Fibroblast of peridontal ligament (primary cell): ENCODE results near the gene LGALSL.

ENCODE experiments used
- DNase-seq: peaks from one replicate; pipeline ENCODE4 v3.0.0-alpha.2; 2010; ENCODE audit errors: extremely low read depth

The LGALSL gene

DNA sequence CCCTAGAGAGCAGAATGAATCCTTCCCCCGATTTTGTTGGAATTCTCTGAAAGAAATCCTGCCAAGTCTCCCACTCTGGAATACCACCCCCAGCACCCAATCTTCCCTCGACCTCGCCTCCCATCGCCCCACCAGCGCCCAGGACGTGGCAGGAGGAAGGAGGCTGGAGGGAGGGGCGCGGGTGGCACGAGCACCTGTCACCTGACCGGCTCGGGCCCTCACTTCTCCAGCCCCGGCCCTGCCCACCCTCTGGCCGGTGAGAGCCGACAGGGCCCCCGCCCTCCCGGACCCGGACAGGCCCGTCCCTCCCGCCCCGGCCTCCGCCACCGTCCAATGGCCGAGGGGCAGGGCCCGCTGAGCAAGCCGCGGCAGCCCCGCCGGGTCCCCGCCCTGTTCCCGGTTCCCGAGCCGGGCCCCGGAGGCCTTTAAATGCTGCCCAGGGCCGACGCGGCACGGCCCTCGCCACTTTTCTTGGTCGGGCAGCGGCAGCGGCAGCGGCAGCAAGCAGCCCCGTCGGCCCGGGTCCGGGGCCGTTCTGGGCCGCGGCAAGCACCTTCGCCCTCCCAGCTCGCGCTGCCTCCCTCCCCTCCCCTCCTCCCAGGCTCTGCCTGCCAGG, at the start of gene LGALSL:
LGALSL (plus strand) TSS at position 393 of the 616 bp plus-strand sequence. CDS start 384 bp downstream, outside the sequence.
- DNase-seq = peak; percentile 13

GRCh38 chr2:64404743-64405142, 49.2 kb upstream of the LGALSL start:
- peak; percentile 24 for DNase-seq

- peak; percentile 78 for DNase-seq
Observed at GRCh38 chr2:64405581-64406406, 48.2 kb upstream of the LGALSL start.

DNA sequence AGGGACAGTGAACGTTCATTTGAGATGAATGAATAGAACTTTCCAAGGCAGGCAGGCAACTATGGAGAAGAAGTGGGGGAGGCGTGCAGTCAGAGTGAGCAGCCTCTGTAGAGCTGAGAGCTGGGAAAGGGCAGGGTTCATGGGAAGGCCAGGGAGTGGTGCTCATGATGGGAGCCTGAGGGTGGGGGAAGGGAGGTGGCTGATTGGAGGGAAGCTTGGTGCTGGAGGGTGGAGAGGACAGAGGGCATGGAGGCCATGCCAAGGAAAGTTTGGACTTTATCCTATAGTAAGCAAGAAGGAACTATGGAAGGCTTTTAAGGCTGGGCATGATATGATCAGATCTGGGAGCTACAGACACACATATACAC, 47.6 kb upstream of the LGALSL start:
- DNase-seq = no peak

DNA sequence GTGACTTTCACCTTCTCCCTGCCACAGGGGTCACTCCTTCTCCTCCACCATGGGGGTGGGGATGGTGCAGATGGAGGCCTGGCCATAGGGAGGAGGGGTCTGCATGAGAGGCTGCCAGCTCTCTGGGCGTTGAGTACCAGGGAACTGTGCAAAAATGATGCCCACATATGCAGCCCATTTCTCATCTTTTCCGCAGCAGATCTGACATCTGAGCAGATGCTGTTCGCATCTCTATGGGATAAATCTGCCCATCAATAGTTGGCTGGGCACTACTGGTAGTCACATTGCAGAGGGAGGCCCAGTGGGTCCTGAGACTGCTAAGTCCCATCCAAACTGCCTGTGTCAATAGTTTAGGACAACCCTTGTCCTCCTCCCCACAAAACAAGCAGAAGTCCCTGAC, 45.9 kb upstream of the LGALSL start:
- DNase-seq = no peak

GRCh38 chr2:64410671-64411070, 43.3 kb upstream of the LGALSL start:
- DNase-seq = no peak

- DNase-seq = no peak
Observed at GRCh38 chr2:64412671-64413070, 41.3 kb upstream of the LGALSL start.

DNA sequence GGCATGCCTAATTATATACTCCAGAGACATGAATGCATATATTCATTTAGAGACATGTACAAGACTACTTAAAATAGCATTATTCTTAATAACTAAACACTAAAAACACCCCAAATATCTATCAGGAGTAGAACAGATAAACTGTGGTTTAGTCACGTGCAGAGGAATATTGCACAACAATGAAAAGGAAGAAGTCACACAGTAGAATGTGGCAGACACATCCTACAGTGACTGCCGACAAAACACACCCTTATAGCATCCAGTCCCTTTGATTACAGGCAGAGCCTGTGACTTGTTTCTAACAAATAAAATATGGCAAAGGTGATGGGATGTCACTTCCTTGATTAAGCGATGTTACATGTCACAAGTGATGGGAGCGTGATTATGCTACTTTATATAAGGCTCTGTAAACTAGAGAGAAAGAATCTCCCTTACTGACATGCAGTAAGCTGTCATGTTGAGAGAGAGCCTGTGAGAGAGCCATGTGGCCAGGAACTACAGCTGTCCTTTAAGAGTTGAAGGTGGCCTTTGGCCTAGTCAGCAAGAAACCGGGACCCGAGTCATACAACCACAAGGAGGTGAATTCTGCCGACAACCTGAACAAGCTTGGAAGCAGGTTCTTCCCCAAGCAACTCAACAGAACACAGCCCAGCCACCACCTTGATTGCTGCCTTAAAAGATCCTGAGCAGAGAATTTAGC, 39.1 kb upstream of the LGALSL start:
- no peak for DNase-seq

- no peak for DNase-seq
Observed at GRCh38 chr2:64417624-64418023, 36.3 kb upstream of the LGALSL start.

DNA sequence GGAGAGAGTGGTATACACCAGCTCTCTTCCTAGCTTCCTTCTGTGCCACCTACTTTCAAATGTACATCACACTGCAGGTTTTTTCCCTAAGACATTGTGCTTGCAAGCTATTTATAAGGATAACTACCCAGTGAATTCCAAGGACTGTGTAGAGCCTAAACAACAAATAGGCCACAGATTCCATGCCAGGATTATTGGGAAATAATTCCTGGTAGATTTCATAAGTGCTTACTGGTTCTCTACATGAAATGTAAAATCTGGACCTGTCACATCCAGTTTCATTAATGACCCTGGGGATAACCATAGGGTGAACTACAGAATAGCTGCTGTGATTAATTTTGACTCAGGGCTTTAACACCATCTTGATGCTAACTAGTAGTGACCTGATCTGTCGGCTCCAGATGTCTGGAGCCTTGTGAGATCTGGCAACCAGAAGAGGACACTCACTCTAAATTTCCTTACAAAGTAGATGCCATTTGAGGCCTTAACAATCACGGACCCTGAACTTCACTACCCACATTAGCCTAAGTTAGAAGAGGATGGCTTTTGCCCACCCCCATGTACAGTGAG, 34.3 kb upstream of the LGALSL start:
- DNase-seq = no peak

DNA sequence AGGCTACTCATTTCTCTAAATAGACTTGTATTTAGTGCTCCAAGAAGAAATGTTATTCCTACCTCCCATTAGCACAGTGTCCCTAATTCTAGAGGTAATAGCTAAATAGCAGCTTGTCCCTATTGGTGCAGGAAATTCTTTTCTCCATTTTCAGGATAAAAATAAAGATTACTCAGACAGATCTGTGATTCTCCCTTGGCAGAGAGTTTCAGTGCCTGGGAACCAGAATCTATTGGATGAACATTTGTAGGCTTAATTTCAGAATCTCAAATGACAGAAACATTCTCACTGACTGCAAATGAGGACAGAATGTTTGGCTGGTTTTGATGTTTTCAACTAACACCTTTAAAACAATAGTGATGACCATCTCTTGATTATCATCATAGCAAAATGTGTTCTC, 33.3 kb upstream of the LGALSL start:
- DNase-seq = no peak

DNA sequence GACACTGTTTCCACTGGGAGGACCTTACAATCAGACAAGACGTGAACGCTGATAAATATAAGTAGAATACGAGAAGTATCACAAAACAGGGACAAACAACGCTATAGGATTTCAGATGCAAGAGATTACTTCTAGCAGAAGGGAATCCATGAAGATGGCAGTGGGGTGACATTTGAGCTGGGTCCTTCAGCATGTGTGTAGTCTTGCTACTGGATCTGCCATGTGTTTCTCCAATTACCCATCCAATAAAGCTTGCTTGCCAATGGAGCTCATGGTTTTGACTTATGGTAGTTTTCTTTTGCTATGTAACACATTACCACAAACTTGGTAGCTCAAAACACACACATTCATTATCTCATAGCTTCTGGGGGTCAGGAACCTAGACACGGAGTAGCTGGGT, 32.8 kb upstream of the LGALSL start:
- no peak for DNase-seq

GRCh38 chr2:64422466-64422865, 31.5 kb upstream of the LGALSL start:
- DNase-seq = no peak

DNA sequence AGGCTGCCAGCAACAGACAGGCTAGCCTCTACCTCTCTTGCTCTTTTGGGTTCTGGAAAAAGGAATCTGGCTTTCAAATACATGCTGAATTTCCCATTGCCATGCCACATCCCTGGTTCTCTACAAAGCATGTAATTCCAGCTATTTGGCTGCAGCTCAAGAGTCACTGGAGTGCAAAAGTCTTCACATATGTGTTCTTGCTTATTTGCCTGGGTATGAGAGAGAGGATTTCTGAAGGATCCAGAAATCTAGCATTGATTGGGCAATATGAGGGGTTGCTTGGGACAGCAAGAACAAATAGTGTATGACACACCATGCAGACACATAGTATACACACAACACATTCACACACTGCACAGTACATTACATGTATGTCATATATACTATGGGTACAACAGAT, 30.7 kb upstream of the LGALSL start:
- no peak for DNase-seq

DNA sequence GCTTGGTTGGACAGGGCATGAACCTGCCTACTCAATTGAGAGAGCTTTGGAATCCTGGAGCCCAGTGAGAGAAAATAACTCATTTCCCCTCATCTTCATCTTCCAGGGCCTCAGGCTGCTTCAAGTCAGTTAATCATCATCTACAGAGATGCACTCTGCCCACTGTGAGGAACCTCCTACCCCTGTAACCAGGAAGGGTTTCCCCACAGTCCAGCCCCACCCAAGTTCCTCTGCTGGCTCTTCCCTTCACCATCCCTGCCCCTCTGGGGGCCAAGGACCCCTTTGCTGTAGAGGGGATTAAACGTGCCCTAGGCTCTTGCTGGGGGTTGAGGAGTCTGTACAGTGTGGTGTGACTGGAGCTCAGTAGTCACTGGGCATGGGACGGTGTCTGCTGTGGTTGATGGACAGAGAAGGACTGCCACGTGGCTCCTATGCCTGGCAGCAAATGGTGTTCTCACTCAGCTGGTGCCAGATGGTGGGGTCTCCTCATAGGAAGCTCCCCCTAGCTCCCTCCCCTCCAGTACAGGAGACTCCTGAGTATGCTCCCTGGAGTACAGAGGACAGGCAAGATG, 29.5 kb upstream of the LGALSL start:
- DNase-seq = no peak

DNA sequence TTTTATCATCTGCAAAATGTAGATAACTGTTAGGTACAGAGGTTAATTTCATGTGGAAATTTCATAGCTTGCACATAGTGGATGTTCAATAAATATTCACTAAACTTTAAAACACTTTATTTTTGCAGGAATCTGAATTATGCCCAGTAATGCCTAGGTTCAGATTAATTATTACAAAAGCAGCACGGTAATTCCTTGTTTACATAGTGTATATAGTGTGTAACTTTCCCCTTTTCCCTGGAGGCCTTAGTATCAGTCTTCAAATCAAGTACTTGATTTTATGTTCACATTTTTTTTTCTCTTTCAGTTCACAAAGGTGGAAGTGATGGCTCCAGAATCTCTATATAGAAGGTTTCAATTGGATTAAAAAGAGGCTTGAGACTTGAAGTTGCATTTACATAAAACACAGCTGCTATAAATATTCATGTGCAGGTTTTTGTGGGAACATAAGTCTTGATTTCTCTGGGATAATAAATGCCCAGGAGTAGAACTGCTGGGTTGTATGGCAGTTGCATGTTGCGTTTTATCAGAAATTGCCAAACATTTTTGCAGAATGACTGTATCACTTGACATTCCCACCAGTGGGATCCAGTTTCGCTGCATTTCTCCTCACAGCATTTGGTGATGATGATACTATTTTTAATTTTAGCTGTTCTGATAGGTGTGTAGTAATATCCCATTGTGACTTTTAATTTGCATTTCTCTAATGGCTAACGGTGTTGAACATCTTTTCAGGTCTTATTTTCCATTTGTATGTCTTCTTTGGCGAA, 27.6 kb upstream of the LGALSL start:
- DNase-seq = peak; percentile 31

- DNase-seq = no peak
Observed at GRCh38 chr2:64434039-64434657, 19.8 kb upstream of the LGALSL start.

GRCh38 chr2:64437883-64438282, 16.1 kb upstream of the LGALSL start:
- no peak for DNase-seq

DNA sequence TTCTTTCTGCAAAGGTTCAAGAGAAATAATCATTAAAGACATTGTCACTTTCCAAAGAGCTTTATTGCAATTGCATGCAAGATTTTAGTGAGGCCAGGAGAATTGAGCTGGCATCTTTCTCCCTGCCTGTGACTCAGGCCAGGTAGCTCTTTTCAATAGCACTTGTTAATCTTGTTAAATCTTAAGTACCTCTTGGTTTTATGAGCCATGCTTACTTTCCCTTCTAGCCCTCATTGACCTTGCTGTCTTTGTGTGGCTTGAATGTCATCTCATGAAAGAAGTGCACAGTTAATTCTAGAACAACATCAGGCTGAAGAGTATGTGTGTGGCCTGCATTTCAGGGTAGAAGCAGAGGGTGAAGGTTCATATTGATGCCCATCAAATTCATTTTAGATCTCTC, 14.8 kb upstream of the LGALSL start:
- DNase-seq = no peak

DNA sequence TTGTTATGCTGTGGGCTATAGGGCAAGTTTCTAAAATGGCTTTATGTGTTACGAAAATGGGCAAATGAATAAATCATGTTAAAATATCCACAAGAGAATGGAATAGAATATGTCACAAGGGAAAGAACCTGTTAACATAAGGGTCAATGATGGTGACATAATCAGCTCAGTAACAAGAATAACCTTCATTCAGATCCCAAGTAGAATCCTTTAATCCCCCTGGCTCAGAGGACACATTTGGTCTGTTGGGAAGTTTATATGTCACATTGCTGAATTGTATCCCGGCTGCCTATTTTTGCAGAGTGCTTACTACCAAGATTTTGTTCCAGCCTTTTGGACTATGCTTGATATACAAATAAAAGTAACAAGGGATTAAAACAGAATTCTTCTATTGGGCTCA, 13.1 kb upstream of the LGALSL start:
- no peak for DNase-seq

- DNase-seq = no peak
Observed at GRCh38 chr2:64442277-64442676, 11.7 kb upstream of the LGALSL start.
